Measurements from ENCODE around the gene EHHADH. TPM values are rescaled to one million over a fixed set of nuclear protein-coding genes. Genes with fewer than 3 reads are reported as not detected.
A peak's percentile ranks its signal among the peaks of the same experiment; 100 is the strongest.

Gene EHHADH
- polyA plus RNA-seq, 1 of the 3 experiments (the other 2 are of a cell fraction): 2.5 TPM

GRCh38 chr3:185176750-185177359 lies 77.0 kb downstream of the EHHADH start:
- Histone ChIP-seq H3K27ac (ENCODE audit: low read depth in 2 of 2, low read length in 1 of 2) (no peak overlapping the region), H3K9me3 (no peaks in the 10 kb centered on the region), H3K36me3 (replicated peaks in 1 of 2; ENCODE audit: control insufficient read depth in 1 of 2, insufficient read depth in 2 of 2, low read length in 1 of 2) (no peaks in the 10 kb centered on the region), H3K27me3 (ENCODE audit: insufficient read depth) (no peaks in the 10 kb centered on the region; the same call in 1 of the 2 replicates), H3K4me1 (ENCODE audit: control insufficient read depth in 1 of 2, insufficient read depth in 2 of 2, low read depth in 1 of 2, low read length in 1 of 2) (no peaks in the 10 kb centered on the region; a peak in 1 of 4 replicates), H3K4me3 (ENCODE audit: low read depth in 2 of 2, low read length in 1 of 2) (no peak overlapping the region), H3K79me2 (ENCODE audit: insufficient read depth) (no peaks in the 10 kb centered on the region), H2AFZ (ENCODE audit: low read depth) (no peak overlapping the region), H3K9ac (no peak overlapping the region), H4K20me1 (ENCODE audit: insufficient read depth) (no peaks in the 10 kb centered on the region), H3K4me2 (no peak overlapping the region), H3F3A (replicated peaks; ENCODE audit: insufficient read depth) (no peaks in the 10 kb centered on the region), H3K9me2 (no peaks in the 10 kb centered on the region)
- WGBS (ENCODE audit: low lambda C conversion rate): 23% methylated on average over 10 of the region's 10 CpGs
- DNase-seq: peak; percentile 37
- CTCF ChIA-PET: interaction anchor here (0.6 to 2.0 kb wide), 43 partner anchors 8 to 805 kb away, joined by 3 to 17 read pairs (median 4); partner anchors contain the start of gene EPHB3
- POLR2A ChIA-PET: no interaction called here
- TF ChIP-seq RAD21 (IDR thresholded peaks at IDR 0.05; ENCODE audit: low read length): peak; percentile 75
- no peak for TF ChIP-seq FOXJ3 (CRISPR knock-in tag; IDR thresholded peaks at IDR 0.05)
- TF ChIP-seq GABPA (IDR thresholded peaks at IDR 0.05; ENCODE audit: low read depth): no peak
- TF ChIP-seq, protein P1, sequence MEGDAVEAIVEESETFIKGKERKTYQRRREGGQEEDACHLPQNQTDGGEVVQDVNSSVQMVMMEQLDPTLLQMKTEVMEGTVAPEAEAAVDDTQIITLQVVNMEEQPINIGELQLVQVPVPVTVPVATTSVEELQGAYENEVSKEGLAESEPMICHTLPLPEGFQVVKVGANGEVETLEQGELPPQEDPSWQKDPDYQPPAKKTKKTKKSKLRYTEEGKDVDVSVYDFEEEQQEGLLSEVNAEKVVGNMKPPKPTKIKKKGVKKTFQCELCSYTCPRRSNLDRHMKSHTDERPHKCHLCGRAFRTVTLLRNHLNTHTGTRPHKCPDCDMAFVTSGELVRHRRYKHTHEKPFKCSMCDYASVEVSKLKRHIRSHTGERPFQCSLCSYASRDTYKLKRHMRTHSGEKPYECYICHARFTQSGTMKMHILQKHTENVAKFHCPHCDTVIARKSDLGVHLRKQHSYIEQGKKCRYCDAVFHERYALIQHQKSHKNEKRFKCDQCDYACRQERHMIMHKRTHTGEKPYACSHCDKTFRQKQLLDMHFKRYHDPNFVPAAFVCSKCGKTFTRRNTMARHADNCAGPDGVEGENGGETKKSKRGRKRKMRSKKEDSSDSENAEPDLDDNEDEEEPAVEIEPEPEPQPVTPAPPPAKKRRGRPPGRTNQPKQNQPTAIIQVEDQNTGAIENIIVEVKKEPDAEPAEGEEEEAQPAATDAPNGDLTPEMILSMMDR (IDR thresholded peaks at IDR 0.05): peak; percentile 82
- peak; percentile 58 for TF ChIP-seq SMC3 (IDR thresholded peaks at IDR 0.05; ENCODE audit: low read depth, low read length)

- H3K9ac ChIP-seq: no peak overlapping the region
- WGBS (ENCODE audit: low lambda C conversion rate): 83% methylated on average over 11 of the region's 15 CpGs
- H3K4me2 ChIP-seq: no peak overlapping the region
- no peaks in the 10 kb centered on the region for H3K9me2 ChIP-seq
- no peak overlapping the region for H3K27ac ChIP-seq (ENCODE audit: low read depth in 2 of 2, low read length in 1 of 2)
- no peaks in the 10 kb centered on the region for H4K20me1 ChIP-seq (ENCODE audit: insufficient read depth)
- H3K36me3 ChIP-seq (replicated peaks in 1 of 2; ENCODE audit: control insufficient read depth in 1 of 2, insufficient read depth in 2 of 2, low read length in 1 of 2): no peaks in the 10 kb centered on the region
- H2AFZ ChIP-seq (ENCODE audit: low read depth): no peak overlapping the region
- H3K79me2 ChIP-seq (ENCODE audit: insufficient read depth): no peaks in the 10 kb centered on the region
- no peaks in the 10 kb centered on the region for H3F3A ChIP-seq (replicated peaks; ENCODE audit: insufficient read depth)
- CTCF ChIA-PET: interaction anchor here (0.9 to 1.8 kb wide), 21 partner anchors 10 to 614 kb away, joined by 3 to 17 read pairs (median 4); partner anchors contain the start of gene EPHB3
- POLR2A ChIA-PET: no interaction called here
- no peaks in the 10 kb centered on the region; the same call in 1 of the 2 replicates for H3K27me3 ChIP-seq (ENCODE audit: insufficient read depth)
- H3K4me1 ChIP-seq (ENCODE audit: control insufficient read depth in 1 of 2, insufficient read depth in 2 of 2, low read depth in 1 of 2, low read length in 1 of 2): no peaks in the 10 kb centered on the region; a peak in 1 of 4 replicates
- H3K4me3 ChIP-seq (ENCODE audit: low read depth in 2 of 2, low read length in 1 of 2): no peak overlapping the region
- DNase-seq: peak; percentile 17
- no peaks in the 10 kb centered on the region for H3K9me3 ChIP-seq
- no peak for TF ChIP-seq FOXM1 (IDR thresholded peaks at IDR 0.05; ENCODE audit: low read depth)
- TF ChIP-seq, protein P2, sequence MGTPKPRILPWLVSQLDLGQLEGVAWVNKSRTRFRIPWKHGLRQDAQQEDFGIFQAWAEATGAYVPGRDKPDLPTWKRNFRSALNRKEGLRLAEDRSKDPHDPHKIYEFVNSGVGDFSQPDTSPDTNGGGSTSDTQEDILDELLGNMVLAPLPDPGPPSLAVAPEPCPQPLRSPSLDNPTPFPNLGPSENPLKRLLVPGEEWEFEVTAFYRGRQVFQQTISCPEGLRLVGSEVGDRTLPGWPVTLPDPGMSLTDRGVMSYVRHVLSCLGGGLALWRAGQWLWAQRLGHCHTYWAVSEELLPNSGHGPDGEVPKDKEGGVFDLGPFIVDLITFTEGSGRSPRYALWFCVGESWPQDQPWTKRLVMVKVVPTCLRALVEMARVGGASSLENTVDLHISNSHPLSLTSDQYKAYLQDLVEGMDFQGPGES (IDR thresholded peaks at IDR 0.05; ENCODE audit: low read depth, low read length): no peak
- TF ChIP-seq EP300 (IDR thresholded peaks at IDR 0.05; ENCODE audit: borderline replicate concordance in 1 of 2, low read depth in 1 of 2, low read length in 1 of 2): no peak
- no peak for TF ChIP-seq RCOR1 (IDR thresholded peaks at IDR 0.05; ENCODE audit: low read length)
- no peak for TF ChIP-seq TAF1 (IDR thresholded peaks at IDR 0.05; ENCODE audit: borderline replicate concordance, low read depth, low read length)
- TF ChIP-seq RFX5 (IDR thresholded peaks at IDR 0.05; ENCODE audit: low read length): no peak
- no peak for TF ChIP-seq FOXJ3 (CRISPR knock-in tag; IDR thresholded peaks at IDR 0.05)
- no peak for TF ChIP-seq FOSL2 (IDR thresholded peaks at IDR 0.05; ENCODE audit: borderline replicate concordance, low read depth)
- TF ChIP-seq SIN3A (IDR thresholded peaks at IDR 0.05; ENCODE audit: borderline replicate concordance, low read depth, low read length): no peak
- TF ChIP-seq USF1 (IDR thresholded peaks at IDR 0.05; ENCODE audit: borderline replicate concordance, low read depth): no peak
- TF ChIP-seq NRF1 (IDR thresholded peaks at IDR 0.05; ENCODE audit: low read depth, low read length): no peak
- TF ChIP-seq TCF12 (IDR thresholded peaks at IDR 0.05): no peak
- TF ChIP-seq POLR2AphosphoS5 (IDR thresholded peaks at IDR 0.05; ENCODE audit: low read depth, low read length): no peak
- no peak for TF ChIP-seq ELF1 (IDR thresholded peaks at IDR 0.05)
- no peak for TF ChIP-seq MXI1 (IDR thresholded peaks at IDR 0.05; ENCODE audit: low read depth, low read length)
- TF ChIP-seq, protein P3, sequence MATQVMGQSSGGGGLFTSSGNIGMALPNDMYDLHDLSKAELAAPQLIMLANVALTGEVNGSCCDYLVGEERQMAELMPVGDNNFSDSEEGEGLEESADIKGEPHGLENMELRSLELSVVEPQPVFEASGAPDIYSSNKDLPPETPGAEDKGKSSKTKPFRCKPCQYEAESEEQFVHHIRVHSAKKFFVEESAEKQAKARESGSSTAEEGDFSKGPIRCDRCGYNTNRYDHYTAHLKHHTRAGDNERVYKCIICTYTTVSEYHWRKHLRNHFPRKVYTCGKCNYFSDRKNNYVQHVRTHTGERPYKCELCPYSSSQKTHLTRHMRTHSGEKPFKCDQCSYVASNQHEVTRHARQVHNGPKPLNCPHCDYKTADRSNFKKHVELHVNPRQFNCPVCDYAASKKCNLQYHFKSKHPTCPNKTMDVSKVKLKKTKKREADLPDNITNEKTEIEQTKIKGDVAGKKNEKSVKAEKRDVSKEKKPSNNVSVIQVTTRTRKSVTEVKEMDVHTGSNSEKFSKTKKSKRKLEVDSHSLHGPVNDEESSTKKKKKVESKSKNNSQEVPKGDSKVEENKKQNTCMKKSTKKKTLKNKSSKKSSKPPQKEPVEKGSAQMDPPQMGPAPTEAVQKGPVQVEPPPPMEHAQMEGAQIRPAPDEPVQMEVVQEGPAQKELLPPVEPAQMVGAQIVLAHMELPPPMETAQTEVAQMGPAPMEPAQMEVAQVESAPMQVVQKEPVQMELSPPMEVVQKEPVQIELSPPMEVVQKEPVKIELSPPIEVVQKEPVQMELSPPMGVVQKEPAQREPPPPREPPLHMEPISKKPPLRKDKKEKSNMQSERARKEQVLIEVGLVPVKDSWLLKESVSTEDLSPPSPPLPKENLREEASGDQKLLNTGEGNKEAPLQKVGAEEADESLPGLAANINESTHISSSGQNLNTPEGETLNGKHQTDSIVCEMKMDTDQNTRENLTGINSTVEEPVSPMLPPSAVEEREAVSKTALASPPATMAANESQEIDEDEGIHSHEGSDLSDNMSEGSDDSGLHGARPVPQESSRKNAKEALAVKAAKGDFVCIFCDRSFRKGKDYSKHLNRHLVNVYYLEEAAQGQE (IDR thresholded peaks at IDR 0.05; ENCODE audit: low read depth, low read length): no peak
These were observed 78.4 kb downstream of the EHHADH start for GRCh38 chr3:185175370-185175987.
